NCI-H82 treated with DMSO at 0.1 percent for 48 hours (cell line): ENCODE measurements around the gene ITM2B.
A peak's percentile ranks its signal among the peaks of the same experiment; 100 is the strongest.
"Not testable (repeated sequence)": the region's sequence is repeated elsewhere in the genome, so short reads cannot be mapped to it uniquely, and the experiment has no call there.

Source experiments
- DNase-seq: peaks from one replicate; lab custom pipeline; 2025; ENCODE audit not compliant: unreplicated experiment; lab: John Stamatoyannopoulos, UW

Gene ITM2B

DNA sequence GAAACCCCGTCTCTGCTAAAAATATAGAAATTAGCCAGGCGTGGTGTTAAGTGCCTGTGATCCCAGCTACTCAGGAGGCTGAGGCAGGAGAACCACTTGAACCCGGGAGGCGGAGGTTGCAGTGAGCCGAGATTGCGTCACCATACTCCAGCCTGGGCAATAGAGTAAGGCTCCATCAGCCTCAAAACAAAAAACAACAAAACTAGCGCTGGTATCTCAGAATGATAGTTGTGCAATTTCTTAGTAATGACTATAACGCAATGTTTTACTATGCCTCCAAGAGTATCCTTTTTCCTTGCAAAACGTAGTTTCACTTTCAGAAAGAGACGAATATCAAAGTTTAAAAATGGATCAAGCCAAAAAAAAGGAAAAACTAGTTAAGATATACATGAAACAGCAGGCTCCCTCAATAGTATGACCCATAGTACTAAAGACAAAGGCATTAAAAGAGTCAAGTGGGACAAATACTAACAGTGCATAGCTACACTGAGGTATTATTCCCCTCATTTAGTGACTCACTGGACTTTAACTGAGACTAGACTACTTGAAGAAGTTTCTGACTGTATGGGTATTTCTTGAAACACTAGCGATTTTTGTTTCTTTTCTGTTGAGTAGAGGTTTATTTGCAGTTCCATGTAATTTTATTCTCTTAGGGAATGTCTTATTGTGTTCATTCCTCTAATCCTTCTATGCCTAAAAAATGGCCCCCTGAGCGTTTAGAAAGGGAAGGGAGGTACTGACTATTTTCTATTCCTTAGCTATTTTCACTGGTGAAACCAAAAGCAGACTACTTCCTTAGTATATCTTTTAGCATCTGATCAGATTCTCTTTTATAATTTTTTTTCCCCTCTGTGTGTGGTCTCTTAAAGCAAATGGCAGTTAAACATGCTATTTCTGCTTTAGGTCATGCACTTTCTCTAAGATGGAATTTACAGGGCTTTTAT, 10.4 kb upstream of the ITM2B start:
- no peak for DNase-seq

DNA sequence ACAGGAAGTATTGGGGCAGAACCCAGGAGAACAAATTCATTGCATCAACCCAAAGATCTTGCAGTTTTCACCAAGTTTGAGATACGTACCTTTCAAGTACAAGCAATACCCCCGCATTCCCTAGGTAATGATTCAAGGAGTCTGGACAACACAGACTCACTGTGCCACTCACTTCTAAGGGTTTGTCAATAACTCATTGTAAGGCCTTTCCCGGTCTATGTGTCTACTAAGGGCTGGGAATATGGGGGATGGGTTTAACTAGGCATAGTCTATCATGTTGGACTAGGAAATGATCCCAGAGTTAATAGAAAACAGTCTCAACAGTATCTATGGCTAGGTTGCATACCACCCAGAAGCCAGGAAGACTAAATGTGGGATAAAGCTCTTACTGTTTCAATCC, 8.3 kb upstream of the ITM2B start:
- no peak for DNase-seq

DNA sequence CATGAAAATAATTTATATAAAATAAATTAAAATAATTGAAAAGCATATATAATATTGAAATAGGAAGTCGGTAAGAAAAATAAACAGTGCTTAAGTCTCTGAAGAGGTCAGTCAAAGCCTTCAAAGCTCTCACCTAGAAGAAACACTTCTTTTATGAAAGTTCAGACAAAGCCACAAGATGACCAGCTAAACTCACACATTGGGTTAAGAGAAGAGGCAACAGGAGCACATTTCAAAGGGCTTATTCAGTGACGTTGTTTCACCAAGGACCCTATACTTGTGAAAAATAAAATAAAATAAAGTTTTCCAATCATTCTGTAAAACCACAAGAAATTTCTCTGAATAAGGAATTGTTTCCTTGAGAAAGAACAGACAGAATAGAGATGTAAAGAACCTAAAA, 2.5 kb upstream of the ITM2B start:
- no peak for DNase-seq

DNA sequence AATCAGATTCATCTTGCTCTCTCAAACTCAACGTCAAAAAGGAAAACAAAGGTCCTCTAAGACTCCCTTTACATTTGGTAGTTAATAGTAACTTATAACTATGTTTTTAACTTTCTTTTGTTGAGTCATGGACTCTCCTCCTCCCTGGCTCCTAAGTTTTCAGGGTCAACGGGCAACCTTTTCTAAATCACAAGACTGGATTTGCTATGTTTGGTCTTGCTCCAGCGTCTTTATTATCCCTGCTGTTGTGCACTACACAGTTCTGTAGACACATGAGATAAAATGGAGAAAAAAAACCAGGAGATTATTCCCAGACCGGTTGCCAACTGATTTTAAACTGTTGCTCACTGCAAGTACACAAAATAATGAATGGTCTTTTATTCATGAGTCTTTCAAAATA, 1.9 kb upstream of the ITM2B start:
- DNase-seq: no peak

DNA sequence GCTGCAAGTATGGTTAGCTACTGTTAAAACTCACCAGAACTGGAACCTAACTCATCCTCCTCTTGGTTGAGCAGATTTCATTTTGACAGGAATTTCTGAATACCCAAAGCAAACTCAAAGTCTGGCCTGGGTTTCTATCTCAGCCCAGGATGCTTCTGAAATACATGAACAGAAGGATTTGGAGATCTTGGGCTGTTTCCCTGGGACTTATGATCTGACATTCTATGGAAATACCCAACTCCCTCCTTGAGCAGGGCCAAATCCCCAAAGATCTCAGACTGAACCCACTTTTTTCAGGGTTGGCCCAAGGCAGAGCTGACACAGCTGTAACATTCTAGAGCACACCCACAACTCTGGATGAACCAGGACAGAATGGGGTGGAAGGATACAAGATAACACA, 1.1 kb upstream of the ITM2B start:
- DNase-seq: no peak

DNA sequence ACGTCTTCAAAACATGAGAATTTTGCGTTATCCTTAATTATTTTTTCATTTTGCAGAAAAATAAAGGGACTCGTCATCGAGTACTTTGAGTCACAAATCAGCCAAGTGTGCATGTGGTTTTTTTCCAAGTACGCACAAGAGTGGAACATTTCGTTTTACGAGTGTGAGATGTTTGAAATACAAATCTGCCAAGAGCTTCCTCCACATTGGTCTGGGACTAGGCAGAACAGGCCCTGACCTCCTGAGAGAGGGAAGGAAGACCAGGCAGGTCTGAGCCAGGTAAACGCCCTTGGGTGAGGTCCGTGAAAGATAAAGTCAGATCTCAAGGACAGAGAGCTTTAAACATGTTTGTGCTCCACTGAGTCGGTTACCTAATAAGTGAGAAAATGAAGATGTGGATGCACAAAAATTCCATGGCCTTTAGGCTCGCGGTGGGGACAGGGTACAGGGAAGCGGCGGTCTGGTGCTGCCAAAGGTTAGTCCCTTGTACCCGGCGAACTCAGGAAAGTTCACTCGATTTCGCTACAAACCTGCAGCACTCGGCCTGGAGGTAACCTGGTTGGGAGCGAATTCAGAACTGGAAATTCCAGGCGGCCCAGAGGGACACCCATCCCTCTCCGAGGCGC, 473 bp upstream of the ITM2B start:
- no peak for DNase-seq

DNA sequence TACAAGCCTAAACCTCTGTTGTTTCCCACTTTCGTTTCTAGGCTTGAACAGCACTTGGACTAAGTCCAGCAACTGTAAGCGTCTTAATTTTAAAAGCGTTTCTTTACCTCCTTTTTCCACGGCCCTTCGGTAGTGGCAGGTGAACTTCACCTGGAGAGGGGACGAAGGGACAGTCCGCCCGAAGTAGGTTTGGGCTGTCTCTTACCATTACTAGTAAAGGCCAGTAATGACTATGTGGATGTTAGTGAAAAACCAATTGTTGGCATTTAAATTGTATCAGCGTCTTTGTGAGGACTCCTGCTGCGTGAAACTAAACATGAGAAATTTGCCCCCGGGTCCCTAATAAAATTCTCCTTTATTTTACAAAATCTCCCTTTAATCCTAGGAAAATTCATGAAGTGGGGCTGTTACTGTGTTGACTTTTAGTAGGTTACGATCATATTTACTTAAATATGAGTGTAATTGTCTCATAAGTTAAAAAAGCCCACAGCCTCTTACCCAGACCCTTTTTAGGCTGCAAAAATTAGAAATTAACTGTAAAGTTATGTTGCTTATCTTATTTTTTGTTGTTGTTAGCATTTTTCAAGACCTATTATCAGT, 983 bp downstream of the ITM2B start:
- no peak for DNase-seq

DNA sequence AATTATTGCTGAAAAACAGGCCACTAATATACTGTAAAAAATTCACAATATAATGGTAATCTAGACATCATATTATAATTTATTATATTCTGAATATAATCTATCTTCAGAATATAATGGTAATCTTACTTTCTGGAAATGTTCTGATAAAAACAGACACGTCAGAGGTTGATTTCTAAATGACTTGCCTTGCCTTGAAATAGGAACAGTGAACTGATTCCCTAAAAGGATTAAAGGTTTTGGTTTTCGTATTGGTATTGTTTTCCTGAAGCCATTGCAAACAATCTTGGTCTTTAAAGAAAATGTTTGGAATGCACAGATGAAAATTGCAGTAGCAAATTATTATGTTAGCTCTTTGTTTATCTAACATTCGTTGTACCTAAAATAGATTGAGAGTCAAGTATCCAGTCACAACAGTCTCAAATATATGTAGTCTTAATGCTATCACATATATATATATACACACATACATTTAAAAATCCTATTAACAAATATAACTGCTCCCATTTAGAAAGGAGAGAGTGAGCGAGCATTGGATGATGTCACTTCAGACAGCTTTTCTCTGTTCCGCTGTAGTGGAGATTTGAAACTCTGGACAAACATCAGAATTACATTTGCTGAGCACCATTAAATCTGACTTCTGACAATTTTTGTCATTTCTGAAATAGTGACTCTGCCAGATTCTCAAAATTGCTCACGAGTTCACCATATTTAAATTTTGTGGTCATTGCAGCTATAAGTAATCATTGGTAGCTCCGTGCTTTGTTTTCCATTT, 1.7 kb downstream of the ITM2B start:
- no peak for DNase-seq

DNA sequence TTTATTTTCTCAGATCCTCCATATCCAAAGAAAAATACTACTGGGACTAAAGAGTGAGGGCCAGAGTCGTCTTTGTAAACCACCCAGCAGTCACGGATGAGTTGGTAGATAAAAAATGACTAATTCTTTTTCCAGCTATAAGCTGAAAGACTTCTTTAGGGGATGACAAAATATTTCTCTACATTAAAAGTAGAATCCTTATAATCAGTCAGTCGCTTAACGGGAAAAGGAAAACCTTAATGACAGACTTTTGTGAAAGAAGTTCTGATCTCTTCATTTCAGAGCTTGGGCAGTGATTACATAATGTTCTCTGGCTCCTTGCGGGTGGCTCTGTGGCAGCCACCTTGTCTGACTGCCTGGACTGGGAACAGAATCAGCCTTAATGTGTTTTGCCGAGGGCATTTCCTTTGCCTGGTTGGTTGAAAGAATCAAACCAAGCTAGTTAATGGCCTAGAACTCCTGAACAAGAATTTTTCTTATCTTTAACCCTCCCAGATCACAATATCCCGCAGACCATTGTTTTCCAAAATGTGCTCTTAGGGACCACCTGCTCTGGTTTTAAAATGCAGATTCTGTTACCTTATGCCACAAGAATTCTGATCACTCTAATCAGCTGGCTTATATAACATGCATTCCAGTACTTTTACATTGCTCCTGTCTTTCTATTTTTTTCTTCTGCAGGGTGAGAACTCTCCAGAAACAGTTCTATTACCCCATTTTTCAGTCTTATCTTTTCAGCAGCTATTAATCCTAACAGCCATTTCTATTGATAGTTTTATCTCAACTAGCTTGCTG, 2.5 kb downstream of the ITM2B start:
- peak; percentile 25 for DNase-seq

DNA sequence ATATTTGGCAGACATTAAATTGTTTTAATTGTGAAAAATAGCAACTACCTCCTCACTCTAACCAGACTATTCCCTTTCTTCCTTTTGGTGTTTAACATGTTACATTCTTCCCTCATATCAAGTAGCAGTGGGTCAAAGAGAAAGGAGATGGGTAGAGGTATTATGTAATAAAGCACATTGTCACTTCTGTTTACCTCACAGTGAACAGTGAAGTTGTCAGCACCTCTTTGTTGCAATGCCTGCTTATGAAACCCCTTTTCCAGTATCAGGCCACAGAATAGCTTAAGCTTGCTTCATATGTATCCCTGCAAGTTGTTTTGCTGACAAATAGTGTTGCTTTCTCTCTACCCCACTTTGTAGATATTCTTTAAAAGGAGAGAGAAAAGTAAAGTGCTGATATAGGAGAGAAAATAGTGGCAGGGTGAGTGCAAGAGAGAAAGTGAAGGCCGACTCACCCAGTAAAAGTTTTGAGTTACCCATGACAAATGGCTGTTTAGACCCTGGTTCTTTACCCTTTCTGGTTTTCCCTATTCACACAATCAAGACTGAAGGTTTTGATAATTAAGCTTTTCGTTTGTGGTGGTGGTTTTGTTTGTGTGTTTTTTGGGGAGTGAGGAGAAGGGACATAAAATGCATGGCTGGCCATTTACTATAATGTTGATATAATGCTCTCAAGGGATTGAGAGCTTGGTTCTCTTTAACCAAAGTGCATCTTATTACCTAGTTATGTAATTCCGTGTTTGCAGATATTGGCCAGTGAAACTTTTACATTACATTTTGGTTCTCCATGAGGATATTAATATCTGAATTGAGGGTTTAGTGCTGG, 3.7 kb downstream of the ITM2B start:
- no peak for DNase-seq

DNA sequence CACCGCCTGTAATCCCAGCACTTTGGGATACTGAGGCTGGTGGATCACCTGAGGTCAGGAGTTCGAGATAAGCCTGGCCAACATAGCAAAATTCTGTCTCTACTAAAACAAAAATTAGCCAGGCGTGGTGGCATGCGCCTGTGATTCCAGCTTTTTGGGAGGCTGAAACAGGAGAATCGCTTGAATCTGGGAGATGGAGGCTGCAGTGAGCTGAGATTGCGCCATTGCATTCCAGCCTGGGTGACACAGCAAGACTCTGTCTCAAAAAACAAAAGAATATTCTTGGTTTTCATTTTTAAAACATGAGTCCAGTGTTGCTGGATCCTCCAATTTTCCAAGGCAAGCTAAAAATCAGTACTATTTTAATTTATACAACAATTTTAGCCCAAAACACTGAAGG, 6.4 kb downstream of the ITM2B start:
- DNase-seq: not testable (repeated sequence)

DNA sequence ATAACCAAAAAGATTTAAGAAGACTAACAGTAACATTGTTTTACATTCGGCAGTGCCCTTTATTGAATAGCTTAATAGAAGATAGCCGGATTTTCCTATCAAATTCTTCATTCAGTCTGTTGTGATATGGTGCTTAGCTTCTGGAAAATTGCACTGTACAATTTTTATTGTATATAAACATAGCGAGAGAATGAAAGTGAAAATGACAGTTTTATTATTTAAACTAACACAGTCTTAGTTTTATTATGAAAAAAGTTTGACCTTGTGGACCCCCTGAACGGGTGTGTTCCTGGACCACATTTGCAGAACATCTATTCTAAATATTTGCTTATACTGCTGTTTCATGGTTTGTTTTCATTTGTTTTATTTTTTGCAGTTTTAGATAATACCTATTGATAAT, 8.6 kb downstream of the ITM2B start:
- no peak for DNase-seq

DNA sequence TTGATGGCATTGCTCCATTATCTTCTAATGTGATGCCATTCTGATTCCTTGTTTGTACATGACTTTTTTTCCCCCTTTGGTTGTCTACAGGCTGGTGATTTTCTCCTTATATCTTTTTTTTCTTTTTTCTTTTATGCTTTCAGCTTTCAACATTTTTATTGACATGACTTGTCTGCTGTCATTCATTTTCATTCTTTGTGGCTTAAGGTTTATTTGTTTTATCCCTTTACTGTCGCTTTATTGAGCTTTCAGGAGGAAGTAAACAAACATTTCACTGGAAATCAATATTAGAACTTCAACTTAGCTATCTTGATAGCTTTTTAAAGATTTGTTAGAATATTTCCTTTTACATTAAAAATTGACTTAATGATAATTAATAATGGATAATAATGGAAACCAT, 9.7 kb downstream of the ITM2B start:
- DNase-seq: no peak

DNA sequence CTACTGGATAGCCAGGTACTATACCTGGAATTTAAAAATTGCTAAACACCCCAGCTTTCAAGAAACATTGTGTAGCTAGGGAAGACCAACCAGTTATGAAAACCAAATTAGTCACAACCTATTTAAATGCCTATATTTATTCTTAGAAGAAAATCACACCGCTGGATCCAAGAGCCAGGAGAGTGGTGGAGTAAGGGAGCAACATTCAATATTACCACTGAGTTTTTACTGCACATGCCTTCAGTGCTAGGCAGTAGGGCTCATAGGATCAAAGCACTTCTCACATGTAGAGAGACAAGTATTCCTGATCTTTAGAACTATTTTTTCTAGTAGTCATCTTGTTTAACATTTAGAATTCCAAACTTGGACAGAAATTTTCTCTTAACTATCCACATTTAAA, 11.2 kb downstream of the ITM2B start:
- no peak for DNase-seq

DNA sequence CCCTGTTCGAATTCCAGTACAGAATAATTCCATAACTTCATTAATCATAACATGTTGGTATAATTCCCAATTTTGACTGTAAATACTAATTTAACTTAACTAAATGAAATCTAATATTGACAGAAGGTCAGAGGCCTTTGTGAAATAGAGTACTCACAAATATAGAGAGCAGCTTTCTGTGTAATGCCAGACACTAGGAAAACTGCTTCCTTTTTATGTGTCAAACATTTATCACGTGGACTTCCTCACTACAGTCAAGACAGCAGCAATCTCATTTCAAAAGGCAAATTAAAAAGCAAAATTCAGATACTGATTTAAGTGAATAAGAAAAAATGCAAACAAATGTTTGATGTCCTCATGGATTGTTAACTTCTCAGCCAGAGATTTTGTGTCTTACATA, 13.1 kb downstream of the ITM2B start:
- DNase-seq: no peak

DNA sequence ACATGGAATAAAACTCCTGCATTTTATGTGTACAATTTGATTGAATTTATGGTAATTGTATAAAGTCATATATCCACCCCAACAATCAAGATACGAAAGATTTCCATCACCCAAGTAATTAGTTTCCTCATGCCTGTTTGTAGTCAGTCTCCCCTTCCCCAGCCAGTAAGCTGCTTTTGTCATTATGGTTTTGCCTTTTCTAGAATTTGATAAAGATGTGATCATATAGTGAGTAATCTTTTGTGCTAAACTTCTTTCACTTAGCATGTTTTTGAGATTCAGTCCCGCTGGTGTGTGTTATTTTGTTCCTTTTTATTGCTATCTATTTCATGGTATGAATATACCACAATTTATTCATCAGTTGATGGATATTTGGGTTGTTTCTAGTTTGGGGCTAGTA, 16.0 kb downstream of the ITM2B start:
- no peak for DNase-seq

DNA sequence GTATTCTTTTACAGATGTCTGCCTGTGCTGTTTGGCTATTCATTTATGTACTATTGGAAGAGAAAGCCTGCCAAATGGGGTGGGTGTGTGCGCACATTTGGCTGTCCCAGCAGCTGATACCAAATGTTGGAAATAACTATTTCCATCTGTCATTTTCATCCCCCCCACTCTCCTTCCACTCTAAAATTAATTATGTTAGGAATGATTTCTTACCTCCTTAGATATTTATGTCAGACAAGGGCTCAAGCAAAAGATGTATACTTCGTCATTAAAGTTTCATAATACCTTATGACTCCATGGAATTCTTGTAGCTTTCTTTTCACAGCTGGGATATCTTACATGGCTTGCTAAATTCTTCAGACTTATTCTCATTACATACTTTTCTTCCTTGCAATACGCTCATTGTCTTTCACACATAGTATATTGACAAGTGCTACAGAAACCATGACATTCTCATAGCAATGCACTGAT, 18.6 kb downstream of the ITM2B start:
- no peak for DNase-seq

DNA sequence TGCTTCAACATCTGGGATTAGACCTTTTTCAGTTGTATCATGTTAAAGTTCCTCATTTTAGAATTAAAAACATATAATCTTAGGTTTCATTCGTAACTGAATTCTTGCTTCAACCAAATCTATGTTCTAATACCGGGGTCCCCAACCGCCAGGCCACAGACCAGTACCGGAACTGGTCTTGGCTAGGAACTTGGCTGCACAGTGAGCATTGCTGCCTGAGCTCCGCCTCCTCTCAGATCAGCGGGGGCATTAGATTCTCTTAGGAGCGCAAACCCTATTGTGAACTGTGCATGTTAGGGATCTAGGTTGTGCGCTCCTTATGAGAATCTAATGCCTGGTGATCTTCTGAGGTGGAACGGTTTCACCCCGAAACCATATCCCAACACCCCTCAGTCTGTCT, 19.2 kb downstream of the ITM2B start:
- no peak for DNase-seq

DNA sequence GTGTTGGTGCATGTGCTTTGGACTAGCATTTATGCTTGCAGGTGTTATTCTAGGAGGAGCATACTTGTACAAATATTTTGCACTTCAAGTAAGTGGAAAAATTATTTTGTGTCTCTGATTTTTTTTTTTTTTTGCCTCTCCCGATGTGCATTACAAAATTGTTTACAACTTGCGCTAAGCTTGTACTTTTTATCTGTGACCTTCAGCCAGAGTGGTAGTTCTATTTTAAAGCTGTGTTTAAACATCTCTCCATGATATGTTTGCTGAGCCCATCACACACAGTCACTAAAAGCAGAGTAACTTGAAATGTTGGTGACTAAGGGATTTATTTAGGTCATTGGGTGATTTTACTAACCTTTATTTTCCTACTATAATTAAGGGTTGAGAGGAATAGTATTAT, 20.8 kb downstream of the ITM2B start:
- DNase-seq: no peak

DNA sequence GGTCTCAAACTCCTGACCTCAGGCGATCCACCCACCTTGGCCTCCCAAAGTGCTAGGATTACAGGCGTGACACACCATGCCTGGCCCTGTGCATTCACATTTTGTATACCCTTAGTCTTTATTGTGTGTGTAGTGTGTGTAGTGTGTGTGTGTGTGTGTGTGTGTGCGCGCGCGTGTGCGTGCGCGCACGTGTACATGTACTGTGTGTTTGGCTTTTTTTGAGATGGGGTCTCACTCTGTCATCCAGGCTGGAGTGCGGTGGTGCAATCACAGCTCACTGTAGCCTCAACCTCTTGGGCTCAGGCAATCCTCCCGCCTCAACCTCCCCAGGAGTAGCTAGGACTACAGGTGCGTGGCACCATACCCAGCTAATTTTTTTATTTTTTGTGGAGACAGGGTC, 22.1 kb downstream of the ITM2B start:
- DNase-seq: no peak
